ENCODE results near the gene PEX14. TPM values are rescaled to one million over a fixed set of nuclear protein-coding genes. Genes with fewer than 3 reads are reported as not detected.

The PEX14 gene
- total and polyA plus RNA-seq, 5 experiments from 2014 or later: 3.3 to 23.7 (median 5.5) TPM

- Mint-ChIP-seq H3K9me3 (no peaks in the 10 kb centered on the region), H3K4me3 (no peak overlapping the region), H3K4me1 (peaks cover 18 to 43% (median 30%) of the 10 kb centered on the region in 4 donors), H3K27me3 (no peaks in the 10 kb centered on the region), H3K27ac (peak overlapping the region in 1 of 10 donors; percentile 64), H3K36me3 (peaks cover 0 to 33% (median 10%) of the 10 kb centered on the region in 3 donors)
- POLR2A ChIA-PET: interaction anchor here (0.5 to 1.0 kb wide), 2 partner anchors 10 to 254 kb away, joined by 3 to 6 read pairs; no protein-coding TSS in a partner anchor
- no peak for DNase-seq
- ATAC-seq: no peak
These were observed 53.6 kb downstream of the PEX14 start for GRCh38 chr1:10528066-10529014.

- H3K9me3 Mint-ChIP-seq: no peaks in the 10 kb centered on the region
- DNase-seq (no peak), ATAC-seq (no peak)
- H3K27me3 Mint-ChIP-seq: no peaks in the 10 kb centered on the region
- H3K27ac Mint-ChIP-seq: peak overlapping the region in 1 of 10 donors; percentile 64
- POLR2A ChIA-PET: no interaction called here
- peaks cover 18 to 42% (median 30%) of the 10 kb centered on the region in 4 donors for H3K4me1 Mint-ChIP-seq
- H3K4me3 Mint-ChIP-seq: no peak overlapping the region
- peaks cover 0 to 30% (median 6%) of the 10 kb centered on the region in 3 donors for H3K36me3 Mint-ChIP-seq
These were observed 54.3 kb downstream of the PEX14 start for GRCh38 chr1:10529091-10529490.

- H3K27me3 Mint-ChIP-seq: no peaks in the 10 kb centered on the region
- H3K4me1 Mint-ChIP-seq: peaks cover 21 to 46% (median 28%) of the 10 kb centered on the region in 4 donors
- ATAC-seq (no peak), DNase-seq (no peak)
- POLR2A ChIA-PET: no interaction called here
- H3K36me3 Mint-ChIP-seq: peaks cover 0 to 26% (median 6%) of the 10 kb centered on the region in 3 donors
- peak overlapping the region in 1 of 10 donors; percentile 13 for H3K27ac Mint-ChIP-seq
- no peak overlapping the region for H3K4me3 Mint-ChIP-seq
- no peaks in the 10 kb centered on the region for H3K9me3 Mint-ChIP-seq
These were observed 55.0 kb downstream of the PEX14 start for GRCh38 chr1:10529765-10530164.

- no peaks in the 10 kb centered on the region for H3K27me3 Mint-ChIP-seq
- H3K36me3 Mint-ChIP-seq: peaks cover 0 to 23% (median 2%) of the 10 kb centered on the region in 3 donors
- no peak overlapping the region for H3K27ac Mint-ChIP-seq
- H3K4me3 Mint-ChIP-seq: peak overlapping the region in 1 of 10 donors; percentile 27
- POLR2A ChIA-PET: no interaction called here
- ATAC-seq: no peak
- DNase-seq: no peak
- H3K9me3 Mint-ChIP-seq: no peaks in the 10 kb centered on the region
- H3K4me1 Mint-ChIP-seq: peaks cover 16 to 46% (median 25%) of the 10 kb centered on the region in 4 donors
These were observed 55.6 kb downstream of the PEX14 start for GRCh38 chr1:10530281-10530740.

DNA sequence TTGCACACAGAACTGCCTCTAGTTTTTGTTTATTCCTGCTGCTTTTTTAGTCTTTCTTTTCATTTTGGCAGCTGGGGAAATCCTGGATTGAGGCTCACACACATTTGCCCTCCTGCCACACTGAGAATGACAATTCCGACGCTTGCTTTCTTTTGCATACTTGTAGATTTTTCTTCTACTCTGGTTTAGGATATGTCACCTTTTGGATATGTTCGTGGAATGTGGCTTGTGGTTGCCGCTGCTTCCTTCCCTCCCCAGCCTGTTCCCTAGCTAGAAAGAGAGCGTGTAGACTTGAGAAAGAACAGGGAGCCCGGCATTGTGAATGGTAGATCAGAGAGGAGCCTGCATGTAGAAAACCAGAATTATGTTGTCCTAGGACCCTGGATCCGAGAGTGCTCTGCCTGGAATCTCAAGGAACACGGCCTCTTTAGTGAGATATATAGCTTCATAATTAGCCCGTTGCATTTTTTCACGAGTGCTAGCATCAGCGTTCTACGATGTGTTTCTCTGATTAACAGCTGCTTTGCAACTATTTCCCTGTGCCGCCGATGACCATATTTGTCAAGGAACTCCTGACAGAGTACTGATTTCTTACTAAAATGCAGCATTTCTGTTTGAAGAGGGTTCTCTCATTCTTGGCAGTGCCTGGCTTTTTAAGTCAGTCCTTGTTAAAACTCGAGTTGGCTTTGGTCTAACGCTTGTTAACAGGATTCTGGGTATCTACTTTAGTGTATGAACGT is 56.2 kb downstream of the PEX14 start:
- DNase-seq (no peak), ATAC-seq (no peak)
- H3K9me3 Mint-ChIP-seq: no peaks in the 10 kb centered on the region
- POLR2A ChIA-PET: no interaction called here
- peaks cover 15 to 46% (median 27%) of the 10 kb centered on the region in 4 donors for H3K4me1 Mint-ChIP-seq
- H3K27ac Mint-ChIP-seq: peak overlapping the region in 3 of 10 donors; percentile 29 to 63 (median 57)
- no peaks in the 10 kb centered on the region for H3K27me3 Mint-ChIP-seq
- no peak overlapping the region for H3K4me3 Mint-ChIP-seq
- H3K36me3 Mint-ChIP-seq: peaks cover 0 to 29% (median 4%) of the 10 kb centered on the region in 3 donors

- H3K27ac Mint-ChIP-seq: no peak overlapping the region
- no peaks in the 10 kb centered on the region for H3K27me3 Mint-ChIP-seq
- POLR2A ChIA-PET: no interaction called here
- peaks cover 4 to 44% (median 10%) of the 10 kb centered on the region in 3 donors for H3K36me3 Mint-ChIP-seq
- ATAC-seq (no peak), DNase-seq (no peak)
- H3K4me1 Mint-ChIP-seq: peaks cover 15 to 46% (median 25%) of the 10 kb centered on the region in 4 donors
- H3K9me3 Mint-ChIP-seq: no peaks in the 10 kb centered on the region
- H3K4me3 Mint-ChIP-seq: no peak overlapping the region
These were observed 57.6 kb downstream of the PEX14 start for GRCh38 chr1:10532362-10532761.

DNA sequence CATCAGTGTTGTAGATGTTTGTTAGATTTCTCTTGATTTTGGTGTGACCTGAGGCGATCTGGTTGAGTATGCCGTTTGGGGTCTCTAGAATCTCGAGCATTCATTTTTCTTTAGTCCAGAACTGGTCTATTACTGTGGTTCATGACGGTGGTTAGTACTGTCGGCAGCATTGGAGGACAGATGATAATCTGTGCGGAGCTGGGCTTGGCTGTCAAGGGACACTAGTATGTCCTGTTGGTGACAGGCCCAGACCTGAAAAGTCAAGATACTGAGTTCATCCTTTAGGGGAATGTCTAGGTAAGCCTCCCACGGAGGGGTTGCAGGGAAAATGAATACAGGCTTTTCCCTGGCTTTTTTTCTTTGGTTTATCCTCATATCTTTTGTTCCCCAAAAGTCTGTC is 59.8 kb downstream of the PEX14 start:
- POLR2A ChIA-PET: no interaction called here
- H3K9me3 Mint-ChIP-seq: no peaks in the 10 kb centered on the region
- no peak overlapping the region for H3K4me3 Mint-ChIP-seq
- DNase-seq (no peak), ATAC-seq (no peak)
- no peaks in the 10 kb centered on the region for H3K27me3 Mint-ChIP-seq
- peaks cover 11 to 32% (median 23%) of the 10 kb centered on the region in 4 donors for H3K4me1 Mint-ChIP-seq
- H3K36me3 Mint-ChIP-seq: peaks cover 4 to 47% (median 22%) of the 10 kb centered on the region in 3 donors
- peak overlapping the region in 2 of 10 donors; percentile 21 to 70 for H3K27ac Mint-ChIP-seq

GRCh38 chr1:10536133-10536770 is 61.5 kb downstream of the PEX14 start:
- POLR2A ChIA-PET: no interaction called here
- DNase-seq (no peak), ATAC-seq (no peak)
- peaks cover 0 to 23% (median 16%) of the 10 kb centered on the region in 4 donors for H3K4me1 Mint-ChIP-seq
- H3K27ac Mint-ChIP-seq: no peak overlapping the region
- no peaks in the 10 kb centered on the region for H3K27me3 Mint-ChIP-seq
- peaks cover 8 to 61% (median 27%) of the 10 kb centered on the region in 3 donors for H3K36me3 Mint-ChIP-seq
- no peak overlapping the region for H3K4me3 Mint-ChIP-seq
- no peaks in the 10 kb centered on the region for H3K9me3 Mint-ChIP-seq

GRCh38 chr1:10537082-10537766 is 62.5 kb downstream of the PEX14 start:
- Mint-ChIP-seq H3K9me3 (no peaks in the 10 kb centered on the region), H3K36me3 (peaks cover 12 to 70% (median 30%) of the 10 kb centered on the region in 3 donors), H3K27ac (peak overlapping the region in 1 of 10 donors; percentile 11), H3K4me3 (no peak overlapping the region), H3K27me3 (no peaks in the 10 kb centered on the region), H3K4me1 (peaks cover 0 to 16% (median 14%) of the 10 kb centered on the region in 4 donors)
- DNase-seq (no peak), ATAC-seq (no peak)
- POLR2A ChIA-PET: no interaction called here

GRCh38 chr1:10538646-10539355 is 64.1 kb downstream of the PEX14 start:
- DNase-seq (no peak), ATAC-seq (no peak)
- no peaks in the 10 kb centered on the region for H3K9me3 Mint-ChIP-seq
- H3K36me3 Mint-ChIP-seq: peaks cover 13 to 81% (median 36%) of the 10 kb centered on the region in 3 donors
- H3K4me1 Mint-ChIP-seq: peaks cover 9 to 22% (median 20%) of the 10 kb centered on the region in 4 donors
- H3K4me3 Mint-ChIP-seq: no peak overlapping the region
- H3K27me3 Mint-ChIP-seq: no peaks in the 10 kb centered on the region
- POLR2A ChIA-PET: interaction anchor here (1.2 kb wide), 1 partner anchor 11 kb away, joined by 3 read pairs; no protein-coding TSS in a partner anchor
- peak overlapping the region in 1 of 10 donors; percentile 26 for H3K27ac Mint-ChIP-seq

DNA sequence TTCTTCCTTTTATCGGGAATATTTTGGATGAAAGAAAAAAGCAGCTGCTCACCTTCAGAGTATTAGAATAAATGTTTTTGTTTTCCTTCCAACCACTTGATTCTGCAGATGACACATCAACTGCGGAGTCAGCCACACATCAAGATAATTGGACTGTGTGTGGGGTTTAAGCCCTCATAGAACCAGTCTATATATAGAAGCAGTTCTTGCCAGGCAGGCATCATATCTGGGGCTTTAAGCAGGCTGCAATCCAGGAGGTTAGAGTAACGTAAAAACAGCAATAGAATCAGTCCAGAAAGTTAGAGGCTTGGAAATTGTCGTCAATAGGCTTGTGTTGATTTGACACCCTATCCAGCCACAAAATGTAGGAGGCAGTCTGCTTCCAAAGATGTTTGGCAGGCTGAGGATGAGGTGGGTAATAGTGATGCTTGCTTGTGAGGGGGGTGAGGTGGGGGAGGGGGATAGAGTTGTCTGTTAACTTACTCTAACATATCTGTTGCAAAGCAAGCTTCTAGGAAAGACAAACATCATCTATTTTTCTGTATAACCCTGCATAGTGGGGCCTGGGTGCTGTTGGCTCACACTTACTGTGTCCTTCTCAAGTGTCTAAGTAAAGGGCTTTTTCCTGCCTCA is 64.8 kb downstream of the PEX14 start:
- Mint-ChIP-seq H3K4me3 (no peak overlapping the region), H3K27ac (no peak overlapping the region), H3K36me3 (peaks cover 13 to 79% (median 36%) of the 10 kb centered on the region in 3 donors), H3K4me1 (peaks cover 16 to 24% (median 22%) of the 10 kb centered on the region in 4 donors), H3K27me3 (no peaks in the 10 kb centered on the region), H3K9me3 (no peaks in the 10 kb centered on the region)
- ATAC-seq (no peak), DNase-seq (no peak)
- POLR2A ChIA-PET: interaction anchor here (1.2 kb wide), 1 partner anchor 12 kb away, joined by 3 read pairs; no protein-coding TSS in a partner anchor
